DLD1 (cell line): ENCODE measurements around the gene FERD3L.

Experiments used
- in situ Hi-C: cut with HindIII; loops from 2 replicates; pipeline ENCODE4 v1.10.0; 2017; ENCODE audit warnings: low sequenced_read_pairs

The FERD3L gene

DNA sequence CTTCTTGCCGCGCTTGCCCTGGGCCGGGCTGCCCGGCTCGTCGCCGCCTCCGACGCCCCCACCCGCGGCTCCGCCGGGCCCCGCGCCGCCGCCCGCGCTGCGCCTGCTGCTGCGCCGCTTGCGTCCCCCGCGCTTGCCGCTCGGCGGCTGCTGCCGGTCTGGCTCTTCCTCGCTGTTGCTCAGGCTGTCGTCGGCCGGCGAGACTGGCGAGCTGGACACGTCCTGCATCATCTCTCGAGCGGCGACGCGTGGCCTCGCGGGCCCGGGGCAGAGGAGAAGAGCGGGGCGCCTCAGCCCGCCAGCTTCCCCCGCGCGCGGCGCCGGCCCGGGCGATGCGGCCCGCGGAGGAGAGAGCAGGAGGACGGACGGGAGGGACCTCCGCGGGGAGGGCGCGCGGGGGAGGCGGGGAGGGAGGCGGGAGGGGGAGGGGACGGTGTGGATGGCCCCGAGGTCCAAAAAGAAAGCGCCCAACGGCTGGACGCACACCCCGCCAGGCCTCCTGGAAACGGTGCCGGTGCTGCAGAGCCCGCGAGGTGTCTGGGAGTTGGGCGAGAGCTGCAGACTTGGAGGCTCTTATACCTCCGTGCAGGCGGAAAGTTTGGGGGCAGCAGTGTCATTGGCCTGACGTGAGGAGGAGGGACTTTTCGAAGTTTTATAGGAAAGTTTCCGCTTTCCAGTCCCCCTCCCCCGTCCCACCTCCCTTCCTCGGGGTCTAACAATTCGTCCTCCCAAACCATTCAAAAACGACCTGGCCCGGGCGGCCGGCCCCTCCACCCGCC, 27.9 kb downstream of the FERD3L start, which contains the start of gene TWIST1:
Gene TWIST1, minus strand, starts transcription at position 546 of the 779 bp plus-strand sequence. Its CDS starts 315 bp downstream, at position 231.
- in situ Hi-C loops: no loop called here

DNA sequence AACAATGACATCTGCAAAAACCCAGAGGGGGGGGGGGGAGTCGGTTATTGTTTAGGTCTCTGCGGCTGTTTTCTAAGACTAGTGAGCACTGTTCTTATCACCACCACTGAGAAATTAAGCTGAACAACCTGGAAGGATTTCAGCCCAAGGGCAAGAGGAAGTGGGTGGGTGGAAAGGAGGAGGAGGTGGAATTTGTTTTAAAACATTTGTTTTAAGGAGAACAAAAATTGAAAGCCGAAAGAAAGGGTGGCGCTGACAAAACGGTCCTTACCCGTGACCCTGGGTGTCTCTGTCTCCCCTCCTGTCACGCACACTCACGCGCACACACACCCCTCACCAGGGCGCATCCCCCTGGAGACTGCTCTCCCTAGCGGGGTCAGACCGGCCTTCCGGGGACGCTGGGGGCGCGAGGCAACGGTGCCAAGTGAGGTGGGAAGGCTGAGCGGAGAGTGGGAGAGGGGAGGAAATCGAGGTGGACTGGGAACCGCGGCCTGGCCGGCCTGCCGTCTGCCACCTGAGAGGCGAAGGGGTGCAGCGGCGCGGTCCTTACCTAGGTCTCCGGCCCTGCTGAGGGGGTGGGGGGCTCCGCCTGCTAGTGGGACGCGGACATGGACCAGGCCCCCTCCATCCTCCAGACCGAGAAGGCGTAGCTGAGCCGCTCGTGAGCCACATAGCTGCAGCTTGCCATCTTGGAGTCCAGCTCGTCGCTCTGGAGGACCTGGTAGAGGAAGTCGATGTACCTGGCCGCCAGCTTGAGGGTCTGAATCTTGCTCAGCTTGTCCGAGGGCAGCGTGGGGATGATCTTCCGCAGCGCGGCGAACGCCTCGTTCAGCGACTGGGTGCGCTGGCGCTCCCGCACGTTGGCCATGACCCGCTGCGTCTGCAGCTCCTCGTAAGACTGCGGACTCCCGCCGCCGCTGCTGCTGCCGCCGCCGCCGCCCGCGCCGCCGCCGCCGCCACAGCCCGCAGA, 28.8 kb downstream of the FERD3L start:
- in situ Hi-C loops: no loop called here

- in situ Hi-C loops: no loop called here
Measured at GRCh38 chr7:19114551-19114855, 30.7 kb downstream of the FERD3L start.

DNA sequence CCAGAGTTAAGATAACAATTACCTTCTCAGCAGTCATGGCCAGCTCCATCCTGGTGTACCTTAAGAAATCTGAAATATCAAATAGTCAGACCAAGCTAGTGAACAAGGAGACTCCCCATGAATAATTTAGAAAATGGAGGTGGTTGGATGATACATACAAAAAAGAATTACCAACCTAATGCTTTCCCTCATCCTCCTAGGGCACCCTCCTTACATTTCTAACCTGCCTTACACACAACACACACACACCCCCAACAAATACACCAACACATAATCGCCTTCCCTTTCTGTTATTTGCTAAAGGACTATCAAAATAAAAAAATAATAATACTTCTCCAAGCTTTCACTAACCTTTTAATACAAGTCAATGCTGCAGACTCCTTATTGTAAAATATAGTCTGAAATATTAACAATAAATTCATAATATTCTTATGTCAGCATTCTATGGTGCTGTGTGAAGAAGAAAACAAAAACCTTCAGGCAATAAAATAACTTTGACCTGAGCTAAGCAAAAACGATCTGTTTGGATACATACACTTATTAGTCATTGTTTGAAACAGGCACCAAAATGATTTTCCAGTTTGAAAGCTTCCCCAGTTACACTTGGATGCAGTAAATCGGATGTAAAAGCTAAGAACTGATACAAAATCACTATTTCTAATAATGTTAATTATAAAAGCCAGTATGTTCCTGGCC, 31.2 kb downstream of the FERD3L start:
- in situ Hi-C loops: no loop called here

DNA sequence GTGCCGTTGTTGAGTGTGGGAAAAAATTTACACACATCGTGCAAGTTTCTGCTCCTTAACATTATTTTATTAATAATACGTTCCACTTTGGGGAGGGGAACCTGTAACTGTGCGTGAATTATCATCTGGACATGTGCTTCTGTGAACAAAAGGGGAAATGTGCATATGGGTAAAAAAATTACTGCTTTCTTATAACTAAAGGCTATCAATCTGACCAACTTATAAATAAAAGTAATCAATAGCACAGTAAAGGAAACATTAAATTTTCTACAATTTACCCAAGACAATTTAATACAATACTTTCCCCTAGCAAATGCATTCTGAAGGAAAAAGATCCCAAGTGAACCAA, 32.2 kb downstream of the FERD3L start:
- in situ Hi-C loops: no loop called here

- in situ Hi-C loops: no loop called here
Measured at GRCh38 chr7:19112274-19113001, 32.8 kb downstream of the FERD3L start.

DNA sequence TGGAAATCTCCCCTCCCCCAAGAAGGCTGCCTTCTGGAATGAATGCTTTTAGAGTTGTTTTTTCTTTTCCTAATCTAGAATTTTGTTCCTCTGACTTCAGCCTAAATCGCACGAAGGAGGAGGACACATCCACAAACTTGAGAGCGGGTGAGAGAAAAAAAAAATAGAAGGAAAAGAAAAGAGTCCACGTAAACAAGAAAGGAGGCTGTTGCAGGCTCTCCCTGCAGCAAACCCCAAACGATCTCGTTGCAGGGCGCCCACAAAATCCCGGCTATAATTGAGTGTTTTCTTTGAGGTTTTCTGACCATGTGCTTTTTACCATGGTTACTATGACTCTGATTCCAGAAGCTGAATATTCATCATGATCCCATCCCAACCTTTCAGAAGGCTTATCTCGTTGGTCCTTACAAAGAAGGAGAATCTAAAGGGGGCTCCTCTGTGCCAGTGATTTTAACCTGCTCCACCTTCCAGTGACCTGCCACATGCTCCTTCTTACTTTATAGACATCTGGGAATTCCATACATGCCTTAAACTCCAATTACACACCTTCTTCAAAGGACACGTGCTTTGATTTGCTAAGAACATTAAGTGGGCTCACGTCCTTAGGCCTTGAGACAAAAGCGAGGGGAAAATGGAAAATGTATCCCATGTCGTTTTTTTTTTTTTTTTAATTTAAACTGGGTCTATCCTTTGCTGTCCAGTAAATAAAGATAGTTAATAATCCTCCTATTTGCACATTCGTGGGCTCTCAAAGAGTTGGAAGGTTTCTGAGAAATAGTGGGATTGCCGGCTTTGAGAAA, 33.5 kb downstream of the FERD3L start:
- in situ Hi-C loops: no loop called here

GRCh38 chr7:19110776-19111175, 34.4 kb downstream of the FERD3L start:
- in situ Hi-C loops: no loop called here

DNA sequence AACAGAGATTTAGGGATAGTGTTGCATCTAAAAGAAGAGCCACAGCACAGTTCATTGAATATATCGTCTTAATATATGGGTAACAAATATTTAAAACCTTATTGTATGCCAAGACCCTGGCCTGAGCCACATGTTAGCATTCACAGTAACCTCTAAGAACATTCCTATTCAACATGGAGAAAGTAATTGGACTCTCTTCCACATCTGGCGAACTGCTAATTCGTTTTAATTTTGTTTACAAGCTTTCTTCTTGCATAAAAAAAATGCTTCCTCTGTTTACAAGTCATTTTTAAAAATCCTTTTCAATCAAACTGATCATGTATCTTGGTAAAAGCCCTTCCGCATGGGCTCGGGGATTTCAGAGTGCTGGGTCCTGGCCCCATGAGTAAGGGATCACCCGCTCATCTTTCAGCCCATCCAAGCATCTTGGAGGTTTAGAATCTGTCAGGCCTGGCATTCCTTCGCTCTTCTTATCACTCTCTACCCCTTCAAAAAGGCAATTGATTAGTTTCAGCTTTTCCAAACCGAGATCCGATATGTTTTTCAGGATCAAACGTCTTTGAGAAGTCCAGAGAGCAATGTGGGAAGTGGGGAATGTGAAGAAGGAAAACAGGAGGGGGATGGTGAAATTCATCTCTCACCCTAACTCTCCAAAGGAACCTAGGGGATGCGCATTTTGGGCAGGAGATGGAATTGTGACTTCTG, 35.0 kb downstream of the FERD3L start:
- in situ Hi-C loops: no loop called here

DNA sequence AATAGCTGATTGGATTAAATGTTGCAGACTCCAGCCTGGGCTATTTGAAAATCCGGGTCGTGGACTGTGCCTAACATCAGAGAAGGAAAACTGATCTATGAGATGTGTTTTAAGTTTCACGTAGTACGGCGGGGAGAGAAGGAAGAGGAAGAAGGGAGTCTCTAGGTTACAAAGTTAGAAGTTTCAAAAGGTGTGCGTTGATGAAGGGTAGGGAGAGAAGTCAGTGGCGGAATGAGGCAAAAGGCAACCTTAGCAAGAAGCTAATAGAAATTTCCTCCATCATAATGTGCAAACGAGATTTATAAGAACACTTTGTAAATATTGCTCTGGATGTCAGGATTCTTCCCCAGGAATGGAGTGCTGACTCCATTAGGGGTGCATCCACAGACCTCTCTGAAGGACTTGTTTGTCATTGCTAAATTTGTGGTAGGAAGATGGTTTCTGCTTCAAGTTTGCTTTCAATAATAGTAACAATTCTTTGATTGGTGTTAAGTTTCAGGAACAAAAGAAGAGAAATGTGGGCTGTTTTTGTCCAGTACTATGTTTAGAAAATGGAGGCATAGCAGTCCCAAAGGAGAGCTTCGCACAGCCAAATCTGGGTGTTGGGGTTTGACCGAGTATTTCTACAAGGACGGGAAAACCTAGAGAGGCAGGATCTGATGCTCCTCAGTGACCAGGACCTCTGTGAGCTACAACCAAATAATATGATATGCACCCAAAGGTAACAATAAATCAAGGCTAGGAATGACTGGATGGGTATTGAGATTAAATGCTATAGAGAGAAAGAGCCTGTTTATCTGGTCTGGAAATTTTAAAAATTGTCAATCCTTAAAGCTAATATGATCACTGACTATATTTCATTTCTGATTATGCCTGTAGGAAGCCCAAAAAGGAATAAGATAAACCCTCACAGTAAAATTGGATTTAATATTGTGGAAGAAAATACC, 35.9 kb downstream of the FERD3L start:
- in situ Hi-C loops: no loop called here

DNA sequence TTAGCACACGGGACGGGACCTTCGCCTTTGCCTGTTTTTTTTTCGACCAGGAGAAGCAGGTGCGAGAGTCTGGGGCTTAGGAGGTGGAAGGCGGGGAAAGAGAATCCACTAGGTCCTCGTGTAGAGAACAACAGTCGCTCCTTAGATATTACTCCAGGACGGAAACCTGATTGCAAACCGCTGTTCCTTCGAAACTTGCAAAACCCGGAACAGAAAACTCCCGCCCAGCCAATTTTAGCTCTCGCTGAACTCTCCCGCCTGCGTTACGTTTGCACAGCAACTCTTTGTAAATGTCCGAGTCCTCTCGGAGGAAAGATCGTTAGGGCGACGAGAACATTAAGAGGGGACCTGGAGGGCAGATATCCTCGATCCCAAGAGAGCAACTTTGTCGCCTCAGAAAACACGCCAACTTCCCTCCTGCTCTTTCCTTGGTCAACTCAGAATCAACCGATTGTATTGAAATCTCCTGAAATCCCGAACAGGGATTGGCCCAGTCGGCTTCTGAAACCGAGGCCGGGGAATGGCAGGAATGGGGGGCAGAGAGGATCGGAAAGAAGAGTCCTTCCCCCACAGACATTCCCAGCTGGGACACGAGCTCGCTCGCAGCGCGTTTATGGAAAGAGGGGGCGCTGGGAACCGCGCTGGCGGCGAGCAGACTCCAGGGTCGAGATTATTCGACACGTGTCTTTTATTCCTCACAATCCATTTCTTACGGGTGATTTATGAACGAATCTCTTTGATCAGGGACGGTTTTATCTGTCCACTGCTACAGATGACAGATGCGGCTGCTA, 37.7 kb downstream of the FERD3L start:
- in situ Hi-C loops: no loop called here

DNA sequence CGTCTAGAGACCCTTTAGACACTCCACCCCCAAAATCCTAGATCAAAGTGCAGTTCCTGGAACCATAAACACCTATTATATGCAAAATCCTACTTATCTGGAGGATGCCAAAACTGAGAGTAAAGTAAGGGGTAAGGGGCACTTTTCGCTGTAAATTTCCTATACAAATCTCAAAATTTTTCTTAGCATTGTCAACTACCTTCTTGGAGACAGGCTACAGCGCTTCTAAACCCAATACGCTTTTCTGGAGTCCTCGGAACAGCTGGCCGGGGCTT, 38.2 kb downstream of the FERD3L start:
- in situ Hi-C loops: no loop called here

DNA sequence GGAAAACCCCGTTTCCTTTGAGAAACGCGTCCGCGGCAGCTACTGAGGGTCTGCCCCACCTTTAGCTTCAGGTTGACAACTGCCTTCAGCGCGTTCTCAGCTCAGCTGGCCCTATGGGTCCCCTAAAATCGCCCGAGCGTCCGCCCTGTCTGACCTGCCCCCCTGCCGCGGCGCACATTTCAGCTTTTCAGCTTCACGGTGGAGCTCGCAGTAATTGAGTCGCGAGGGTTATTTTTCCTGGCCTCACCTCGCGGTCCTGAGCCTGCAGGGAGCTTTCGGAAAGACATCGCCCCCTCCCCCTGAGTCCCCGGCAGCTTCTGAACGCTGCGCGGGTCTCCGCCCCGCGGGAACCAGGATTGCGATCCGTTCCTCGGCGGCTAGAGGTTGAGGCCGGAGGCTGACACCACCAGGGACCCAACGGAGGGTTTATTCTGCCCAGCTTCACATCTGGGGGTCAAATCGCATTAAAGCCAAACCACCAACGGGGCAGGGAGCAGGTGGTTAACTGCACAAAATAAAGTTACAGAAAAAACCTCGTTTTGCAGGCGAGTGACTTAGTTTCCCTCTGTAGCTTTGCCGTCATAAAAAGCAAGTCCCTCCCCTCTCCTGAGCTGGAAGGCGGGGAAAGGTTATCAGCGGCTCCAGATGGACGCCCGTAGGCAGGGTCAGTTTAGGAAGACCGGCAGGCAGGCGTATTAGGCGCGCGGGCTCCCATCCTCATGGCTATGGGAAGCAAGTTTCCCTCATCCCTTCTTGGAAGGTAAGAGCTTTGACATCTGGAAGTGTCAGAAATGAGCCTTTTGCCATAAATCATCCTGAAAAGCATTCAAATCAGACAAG, 38.8 kb downstream of the FERD3L start:
- in situ Hi-C loops: no loop called here

DNA sequence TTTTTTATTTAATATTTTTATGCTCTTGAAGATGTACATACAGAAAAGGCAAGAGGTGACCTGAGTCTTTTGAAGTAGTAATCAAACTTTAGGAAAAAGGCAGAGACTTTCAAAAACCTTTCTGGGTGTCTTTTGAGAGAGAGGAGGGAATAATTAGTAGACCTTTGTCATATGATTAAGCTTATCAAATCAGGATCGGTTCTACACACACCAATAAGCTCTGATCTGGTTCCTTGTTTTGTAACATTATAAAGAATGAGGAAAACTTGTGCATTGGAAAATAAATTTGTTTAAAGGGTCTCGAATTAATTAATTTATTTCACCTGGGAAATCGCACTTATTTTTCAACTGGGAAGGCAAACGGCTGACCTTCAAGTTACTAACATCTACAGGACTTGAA, 39.7 kb downstream of the FERD3L start:
- in situ Hi-C loops: no loop called here

GRCh38 chr7:19104811-19105210, 40.4 kb downstream of the FERD3L start:
- in situ Hi-C loops: no loop called here

DNA sequence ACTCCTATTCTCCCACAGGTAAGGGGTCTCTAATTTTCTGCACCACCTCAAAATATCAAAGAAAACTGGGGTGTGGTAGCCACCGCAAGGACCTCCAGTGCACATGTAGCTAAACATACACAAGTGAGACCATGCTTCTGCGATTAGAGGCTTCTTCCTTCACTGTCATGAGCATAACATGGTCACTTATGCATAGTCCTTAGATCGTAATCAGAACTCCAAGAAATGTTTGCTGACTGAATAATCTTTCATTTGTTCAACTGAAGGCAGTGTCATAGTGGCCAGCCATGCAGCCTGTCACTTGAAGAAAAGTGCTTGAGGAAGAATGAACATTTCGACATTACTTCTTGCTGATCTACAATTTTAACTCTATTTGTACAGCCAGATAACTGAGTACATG, 42.3 kb downstream of the FERD3L start:
- in situ Hi-C loops: no loop called here

DNA sequence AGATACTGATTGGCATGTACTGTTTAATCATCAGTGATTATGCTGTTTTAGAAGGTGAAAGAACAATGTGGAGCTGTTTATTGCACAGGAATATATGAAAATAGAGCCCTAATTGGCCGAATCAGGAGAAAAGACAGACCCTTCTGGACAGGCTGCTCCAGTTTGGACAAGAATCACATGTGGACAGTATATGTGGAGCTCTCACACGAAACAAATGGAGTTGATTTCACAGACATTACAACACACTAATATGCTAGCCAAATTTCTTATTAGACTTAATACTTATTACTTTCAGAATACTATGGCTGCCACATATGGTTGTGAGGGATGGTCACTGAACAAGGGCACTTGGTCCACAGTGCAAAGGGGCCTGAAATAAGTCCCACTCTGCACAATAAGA, 43.3 kb downstream of the FERD3L start:
- in situ Hi-C loops: no loop called here
